Measurements from ENCODE around the gene AFAP1L1. TPM values are rescaled to one million over a fixed set of nuclear protein-coding genes. Genes with fewer than 3 reads are reported as not detected.

Gene AFAP1L1
- total RNA-seq, 4 donors from 2014 or later: 10.3 to 20.6 (median 14.0) TPM

GRCh38 chr5:149313151-149313841, 41.6 kb downstream of the AFAP1L1 start:
- no peak overlapping the region for H3K27ac ChIP-seq
- H3K4me3 ChIP-seq: no peak overlapping the region
- TF ChIP-seq CTCF (IDR thresholded peaks at IDR 0.05) (no peak), EP300 (IDR thresholded peaks at IDR 0.05) (no peak), POLR2AphosphoS5 (IDR thresholded peaks at IDR 0.05) (no peak), POLR2A (IDR thresholded peaks at IDR 0.05) (no peak)
- H3K4me1 ChIP-seq: peaks cover 0 to 13% (median 0%) of the 10 kb centered on the region in 3 donors
- 70 to 82% methylated on average over 5 to 6 of the region's 6 CpGs for WGBS, 2 donors (ENCODE audit: low coverage in 1 of 2)
- no peaks in the 10 kb centered on the region for H3K27me3 ChIP-seq
- ATAC-seq: no peak
- H3K36me3 ChIP-seq: peaks cover 0 to 42% of the 10 kb centered on the region in 2 donors
- no peaks in the 10 kb centered on the region for H3K9me3 ChIP-seq

GRCh38 chr5:149314571-149315111, 43.0 kb downstream of the AFAP1L1 start:
- peaks cover 0 to 13% (median 0%) of the 10 kb centered on the region in 3 donors for H3K4me1 ChIP-seq
- no peak for ATAC-seq
- no peak overlapping the region for H3K27ac ChIP-seq
- no peak for TF ChIP-seq EP300 (IDR thresholded peaks at IDR 0.05)
- no peak for TF ChIP-seq POLR2A (IDR thresholded peaks at IDR 0.05)
- TF ChIP-seq POLR2AphosphoS5 (IDR thresholded peaks at IDR 0.05): no peak
- no peak for TF ChIP-seq CTCF (IDR thresholded peaks at IDR 0.05)
- 80 to 100% methylated on average over 2 to 3 of the region's 4 CpGs for WGBS, 2 donors (ENCODE audit: low coverage in 1 of 2)
- H3K36me3 ChIP-seq: peaks cover 0 to 42% of the 10 kb centered on the region in 2 donors
- H3K4me3 ChIP-seq: no peak overlapping the region
- no peaks in the 10 kb centered on the region for H3K9me3 ChIP-seq
- no peaks in the 10 kb centered on the region for H3K27me3 ChIP-seq

- Histone ChIP-seq H3K36me3 (peaks cover 0 to 34% of the 10 kb centered on the region in 2 donors), H3K4me1 (peaks cover 0 to 18% (median 7%) of the 10 kb centered on the region in 3 donors), H3K9me3 (no peaks in the 10 kb centered on the region), H3K27ac (no peak overlapping the region), H3K4me3 (no peak overlapping the region), H3K27me3 (no peaks in the 10 kb centered on the region)
- 100% methylated on average over 1 of the region's 6 CpGs; no CpG with 5 or more reads in 1 of the 2 donors for WGBS, 2 donors (ENCODE audit: low coverage in 1 of 2)
- TF ChIP-seq POLR2A (IDR thresholded peaks at IDR 0.05) (no peak), EP300 (IDR thresholded peaks at IDR 0.05) (no peak), POLR2AphosphoS5 (IDR thresholded peaks at IDR 0.05) (no peak), CTCF (IDR thresholded peaks at IDR 0.05) (no peak)
- ATAC-seq: no peak
Measured at GRCh38 chr5:149315753-149316152, 44.1 kb downstream of the AFAP1L1 start.

GRCh38 chr5:149317281-149318048, 45.8 kb downstream of the AFAP1L1 start:
- Histone ChIP-seq H3K4me3 (no peak overlapping the region), H3K27me3 (no peaks in the 10 kb centered on the region), H3K27ac (peak overlapping the region in 3 of 4 donors; percentile 17 to 65 (median 59)), H3K9me3 (no peaks in the 10 kb centered on the region), H3K36me3 (peaks cover 0 to 22% of the 10 kb centered on the region in 2 donors), H3K4me1 (peaks cover 0 to 24% (median 11%) of the 10 kb centered on the region in 3 donors)
- 50 to 57% methylated on average over 1 of the region's 14 CpGs for WGBS, 2 donors (ENCODE audit: low coverage in 1 of 2)
- TF ChIP-seq CTCF (IDR thresholded peaks at IDR 0.05) (peak; percentile 61 to 88 (median 72)), EP300 (IDR thresholded peaks at IDR 0.05) (no peak), POLR2A (IDR thresholded peaks at IDR 0.05) (no peak)
- no peak for ATAC-seq
